Measurements from ENCODE around the gene CNPY1.

CNPY1 gene

DNA sequence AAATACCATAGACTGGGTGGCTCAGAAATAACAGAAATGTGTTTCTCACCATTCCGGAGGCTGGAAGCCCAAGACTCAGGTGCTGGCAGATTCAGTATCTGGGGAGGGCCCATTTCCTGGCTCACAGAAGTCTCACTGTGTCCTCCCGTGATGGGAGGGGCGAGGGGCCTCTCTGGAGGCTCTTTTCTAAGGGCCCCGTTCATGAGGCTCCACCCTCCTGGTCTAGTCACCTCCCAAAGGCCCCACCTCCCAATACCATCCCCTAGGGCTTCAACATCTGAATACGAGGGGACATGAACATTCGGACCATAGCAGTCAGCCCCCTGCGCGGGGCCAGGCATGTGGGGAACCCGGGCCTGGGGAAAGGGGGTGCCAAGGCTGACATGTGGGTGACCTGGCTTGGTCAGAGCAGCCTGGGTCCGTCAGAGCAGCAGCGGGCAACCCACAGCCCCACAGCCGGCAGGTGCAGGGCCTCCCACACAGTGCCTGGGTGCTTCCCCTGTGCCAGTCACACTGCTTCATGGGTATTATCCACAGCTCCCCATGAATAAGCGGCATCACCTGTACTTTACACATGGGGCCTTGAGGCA, 13.3 kb upstream of the CNPY1 start:
- Histone ChIP-seq H3K9me3 (ENCODE audit: control insufficient read depth in 1 of 2, low read length in 2 of 2) (no peaks in the 10 kb centered on the region), H3K4me3 (ENCODE audit: low read depth in 1 of 2, low read length in 2 of 2) (no peak overlapping the region), H3K9ac (ENCODE audit: low read depth in 1 of 2, low read length in 2 of 2) (no peak overlapping the region), H3K4me1 (ENCODE audit: control insufficient read depth in 1 of 2, insufficient read depth in 2 of 2, low read length in 2 of 2) (no peaks in the 10 kb centered on the region), H3K27ac (ENCODE audit: low read depth, low read length) (no peak overlapping the region), H3K36me3 (ENCODE audit: control insufficient read depth in 1 of 2, insufficient read depth in 2 of 2, low read length in 2 of 2) (no peaks in the 10 kb centered on the region), H3K27me3 (ENCODE audit: control insufficient read depth in 1 of 2, insufficient read depth in 2 of 2, low read length in 2 of 2) (peaks cover 0 to 3% of the 10 kb centered on the region in 2 donors)

DNA sequence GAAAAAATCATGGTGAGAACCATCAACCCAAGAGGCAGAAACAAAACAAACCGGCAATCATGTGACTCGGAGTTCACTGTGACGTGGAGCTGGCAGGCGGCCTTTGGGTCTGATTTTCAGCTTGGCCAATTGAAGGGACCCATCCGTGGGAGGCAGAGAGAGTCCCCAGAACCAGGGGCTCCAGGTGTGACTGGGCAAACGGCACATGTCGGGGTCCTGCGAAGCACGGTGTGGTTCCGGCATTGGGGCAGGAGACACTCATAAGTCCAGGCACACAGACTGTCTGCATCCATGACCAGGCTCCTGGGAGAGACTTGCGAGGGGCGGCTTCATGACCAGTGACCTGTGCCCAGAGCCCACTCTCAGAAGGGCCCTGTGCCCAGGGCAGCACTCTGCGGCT, 12.6 kb upstream of the CNPY1 start:
- Histone ChIP-seq H3K27me3 (ENCODE audit: control insufficient read depth in 1 of 2, insufficient read depth in 2 of 2, low read length in 2 of 2) (peaks cover 0 to 3% of the 10 kb centered on the region in 2 donors), H3K9ac (ENCODE audit: low read depth in 1 of 2, low read length in 2 of 2) (no peak overlapping the region), H3K4me1 (ENCODE audit: control insufficient read depth in 1 of 2, insufficient read depth in 2 of 2, low read length in 2 of 2) (no peaks in the 10 kb centered on the region), H3K4me3 (ENCODE audit: low read depth in 1 of 2, low read length in 2 of 2) (no peak overlapping the region), H3K27ac (ENCODE audit: low read depth, low read length) (no peak overlapping the region), H3K9me3 (ENCODE audit: control insufficient read depth in 1 of 2, low read length in 2 of 2) (no peaks in the 10 kb centered on the region), H3K36me3 (ENCODE audit: control insufficient read depth in 1 of 2, insufficient read depth in 2 of 2, low read length in 2 of 2) (no peaks in the 10 kb centered on the region)

DNA sequence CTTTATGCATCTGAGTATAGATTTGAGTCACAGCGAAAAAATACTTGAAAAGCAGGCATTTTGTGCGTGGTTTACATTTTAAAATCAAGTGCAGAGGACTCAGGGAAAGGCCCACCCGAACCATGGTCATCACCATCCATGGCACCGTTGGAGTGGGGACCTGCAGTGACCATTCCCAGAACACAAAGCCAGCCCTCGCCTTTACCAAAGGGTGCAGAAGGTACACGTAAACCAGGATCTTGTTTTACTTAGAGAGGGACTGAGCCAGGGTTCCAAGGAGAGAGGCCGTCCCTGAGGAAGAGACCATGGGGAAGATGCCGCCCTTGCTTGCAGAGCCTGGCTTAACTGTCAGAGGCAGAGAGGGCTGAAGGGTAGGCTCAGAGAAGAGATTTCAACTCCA, 12.0 kb upstream of the CNPY1 start:
- Histone ChIP-seq H3K27me3 (ENCODE audit: control insufficient read depth in 1 of 2, insufficient read depth in 2 of 2, low read length in 2 of 2) (peaks cover 0 to 3% of the 10 kb centered on the region in 2 donors), H3K9ac (ENCODE audit: low read depth in 1 of 2, low read length in 2 of 2) (no peak overlapping the region), H3K9me3 (ENCODE audit: control insufficient read depth in 1 of 2, low read length in 2 of 2) (no peaks in the 10 kb centered on the region), H3K36me3 (ENCODE audit: control insufficient read depth in 1 of 2, insufficient read depth in 2 of 2, low read length in 2 of 2) (no peaks in the 10 kb centered on the region), H3K27ac (ENCODE audit: low read depth, low read length) (no peak overlapping the region), H3K4me1 (ENCODE audit: control insufficient read depth in 1 of 2, insufficient read depth in 2 of 2, low read length in 2 of 2) (no peaks in the 10 kb centered on the region), H3K4me3 (ENCODE audit: low read depth in 1 of 2, low read length in 2 of 2) (no peak overlapping the region)

DNA sequence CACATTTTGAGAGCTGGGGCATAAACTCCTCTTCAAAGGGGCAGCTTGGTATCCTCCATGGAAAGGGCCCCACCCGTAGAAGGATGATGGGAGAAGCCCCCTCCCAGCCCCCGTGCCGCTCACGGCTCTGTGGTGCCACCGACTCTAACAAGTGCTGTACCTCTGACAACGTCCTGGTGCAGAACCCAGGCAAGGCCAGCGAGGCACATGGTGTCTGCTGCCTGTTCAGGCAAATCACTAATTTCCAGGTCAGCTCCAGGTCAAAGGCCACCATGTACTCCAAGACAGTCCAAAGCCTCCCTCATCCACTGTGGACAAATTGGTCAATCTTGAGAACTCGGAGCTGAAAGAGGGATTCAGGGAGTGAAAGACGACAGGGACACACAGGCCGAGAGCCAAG, 11.4 kb upstream of the CNPY1 start:
- H3K27me3 ChIP-seq (ENCODE audit: control insufficient read depth in 1 of 2, insufficient read depth in 2 of 2, low read length in 2 of 2), result peaks cover 0 to 3% of the 10 kb centered on the region in 2 donors
- H3K4me3 ChIP-seq (ENCODE audit: low read depth in 1 of 2, low read length in 2 of 2), result no peak overlapping the region
- no peak overlapping the region for H3K27ac ChIP-seq (ENCODE audit: low read depth, low read length)
- H3K9me3 ChIP-seq (ENCODE audit: control insufficient read depth in 1 of 2, low read length in 2 of 2), result no peaks in the 10 kb centered on the region
- no peaks in the 10 kb centered on the region for H3K4me1 ChIP-seq (ENCODE audit: control insufficient read depth in 1 of 2, insufficient read depth in 2 of 2, low read length in 2 of 2)
- no peaks in the 10 kb centered on the region for H3K36me3 ChIP-seq (ENCODE audit: control insufficient read depth in 1 of 2, insufficient read depth in 2 of 2, low read length in 2 of 2)
- no peak overlapping the region for H3K9ac ChIP-seq (ENCODE audit: low read depth in 1 of 2, low read length in 2 of 2)

DNA sequence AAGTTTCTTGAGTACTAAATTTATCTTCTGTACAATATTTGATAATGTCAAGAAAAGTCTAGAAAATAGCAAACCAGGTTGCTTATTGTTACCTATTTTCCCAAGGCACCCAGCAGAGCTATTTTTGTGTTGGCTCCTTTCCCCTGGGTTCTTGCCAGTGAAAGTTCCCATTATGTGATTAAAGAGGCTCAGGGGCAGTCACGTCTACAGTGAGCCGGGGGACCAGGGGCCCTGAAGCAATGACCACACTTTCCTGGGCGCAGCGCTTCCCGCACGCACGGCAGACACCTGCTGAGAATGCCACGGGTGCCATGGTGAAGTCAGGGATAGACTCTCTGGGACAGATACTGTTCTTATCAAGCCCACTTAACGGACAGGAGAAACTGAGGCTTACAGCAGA, 10.4 kb upstream of the CNPY1 start:
- Histone ChIP-seq H3K27me3 (ENCODE audit: control insufficient read depth in 1 of 2, insufficient read depth in 2 of 2, low read length in 2 of 2) (peaks cover 0 to 3% of the 10 kb centered on the region in 2 donors), H3K4me3 (ENCODE audit: low read depth in 1 of 2, low read length in 2 of 2) (no peak overlapping the region), H3K27ac (ENCODE audit: low read depth, low read length) (no peak overlapping the region), H3K36me3 (ENCODE audit: control insufficient read depth in 1 of 2, insufficient read depth in 2 of 2, low read length in 2 of 2) (no peaks in the 10 kb centered on the region), H3K9me3 (ENCODE audit: control insufficient read depth in 1 of 2, low read length in 2 of 2) (no peaks in the 10 kb centered on the region), H3K4me1 (ENCODE audit: control insufficient read depth in 1 of 2, insufficient read depth in 2 of 2, low read length in 2 of 2) (no peaks in the 10 kb centered on the region), H3K9ac (ENCODE audit: low read depth in 1 of 2, low read length in 2 of 2) (no peak overlapping the region)

DNA sequence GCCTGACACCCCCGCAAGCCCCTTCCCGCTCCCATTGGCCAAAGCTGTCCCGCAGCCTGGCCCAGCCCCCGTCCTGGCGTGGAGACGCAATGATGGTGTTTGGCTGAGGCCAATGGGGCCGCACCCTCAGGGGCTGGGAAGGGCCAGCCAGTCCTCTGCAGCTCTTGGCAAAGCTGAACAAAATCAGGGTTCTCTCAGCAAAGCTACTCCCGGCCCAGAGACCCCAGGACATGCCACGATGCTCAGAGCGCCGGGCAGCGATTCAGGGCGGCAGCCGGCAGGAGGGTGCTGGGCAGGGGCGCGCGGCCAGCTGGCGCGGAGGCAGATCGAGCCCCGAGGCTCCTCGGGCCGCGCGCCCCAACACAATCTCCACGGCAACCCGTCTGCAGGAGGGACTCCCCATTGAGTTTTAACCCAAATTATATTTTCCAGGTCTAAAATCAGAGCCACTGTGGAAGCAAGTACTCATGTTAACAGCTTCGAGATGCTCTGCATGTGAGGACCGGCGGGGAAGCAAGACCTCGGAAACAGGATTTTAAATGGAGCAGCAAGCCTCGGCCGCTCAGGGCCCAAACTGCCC, 8.8 kb upstream of the CNPY1 start:
- no peak overlapping the region for H3K27ac ChIP-seq (ENCODE audit: low read depth, low read length)
- H3K9ac ChIP-seq (ENCODE audit: low read depth in 1 of 2, low read length in 2 of 2), result no peak overlapping the region
- H3K36me3 ChIP-seq (ENCODE audit: control insufficient read depth in 1 of 2, insufficient read depth in 2 of 2, low read length in 2 of 2), result no peaks in the 10 kb centered on the region
- no peaks in the 10 kb centered on the region for H3K9me3 ChIP-seq (ENCODE audit: control insufficient read depth in 1 of 2, low read length in 2 of 2)
- peaks cover 0 to 3% of the 10 kb centered on the region in 2 donors for H3K27me3 ChIP-seq (ENCODE audit: control insufficient read depth in 1 of 2, insufficient read depth in 2 of 2, low read length in 2 of 2)
- no peaks in the 10 kb centered on the region for H3K4me1 ChIP-seq (ENCODE audit: control insufficient read depth in 1 of 2, insufficient read depth in 2 of 2, low read length in 2 of 2)
- no peak overlapping the region for H3K4me3 ChIP-seq (ENCODE audit: low read depth in 1 of 2, low read length in 2 of 2)

DNA sequence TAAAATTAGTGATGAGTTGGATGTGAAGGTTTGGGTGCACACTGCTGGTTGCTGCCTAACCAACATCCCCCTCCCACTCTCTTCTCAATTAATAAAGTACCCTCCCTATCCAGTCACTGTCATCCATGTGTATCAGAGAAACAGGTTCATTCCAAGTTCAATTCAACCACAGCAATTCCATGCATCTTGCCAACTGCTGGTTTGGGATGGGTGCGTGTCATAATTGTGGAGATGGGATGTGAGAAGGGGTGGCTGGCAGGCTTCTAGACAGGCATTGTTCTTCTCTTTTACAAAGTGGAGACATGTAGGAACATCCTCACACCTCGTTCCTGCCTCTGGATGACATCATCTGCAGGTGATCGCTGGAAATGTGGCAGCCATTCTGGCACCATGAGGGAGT, 7.5 kb upstream of the CNPY1 start:
- H3K9ac ChIP-seq (ENCODE audit: low read depth in 1 of 2, low read length in 2 of 2), result no peak overlapping the region
- H3K27ac ChIP-seq (ENCODE audit: low read depth, low read length), result no peak overlapping the region
- no peaks in the 10 kb centered on the region for H3K36me3 ChIP-seq (ENCODE audit: control insufficient read depth in 1 of 2, insufficient read depth in 2 of 2, low read length in 2 of 2)
- H3K9me3 ChIP-seq (ENCODE audit: control insufficient read depth in 1 of 2, low read length in 2 of 2), result no peaks in the 10 kb centered on the region
- H3K4me3 ChIP-seq (ENCODE audit: low read depth in 1 of 2, low read length in 2 of 2), result no peak overlapping the region
- H3K27me3 ChIP-seq (ENCODE audit: control insufficient read depth in 1 of 2, insufficient read depth in 2 of 2, low read length in 2 of 2), result peaks cover 0 to 3% of the 10 kb centered on the region in 2 donors
- no peaks in the 10 kb centered on the region for H3K4me1 ChIP-seq (ENCODE audit: control insufficient read depth in 1 of 2, insufficient read depth in 2 of 2, low read length in 2 of 2)

DNA sequence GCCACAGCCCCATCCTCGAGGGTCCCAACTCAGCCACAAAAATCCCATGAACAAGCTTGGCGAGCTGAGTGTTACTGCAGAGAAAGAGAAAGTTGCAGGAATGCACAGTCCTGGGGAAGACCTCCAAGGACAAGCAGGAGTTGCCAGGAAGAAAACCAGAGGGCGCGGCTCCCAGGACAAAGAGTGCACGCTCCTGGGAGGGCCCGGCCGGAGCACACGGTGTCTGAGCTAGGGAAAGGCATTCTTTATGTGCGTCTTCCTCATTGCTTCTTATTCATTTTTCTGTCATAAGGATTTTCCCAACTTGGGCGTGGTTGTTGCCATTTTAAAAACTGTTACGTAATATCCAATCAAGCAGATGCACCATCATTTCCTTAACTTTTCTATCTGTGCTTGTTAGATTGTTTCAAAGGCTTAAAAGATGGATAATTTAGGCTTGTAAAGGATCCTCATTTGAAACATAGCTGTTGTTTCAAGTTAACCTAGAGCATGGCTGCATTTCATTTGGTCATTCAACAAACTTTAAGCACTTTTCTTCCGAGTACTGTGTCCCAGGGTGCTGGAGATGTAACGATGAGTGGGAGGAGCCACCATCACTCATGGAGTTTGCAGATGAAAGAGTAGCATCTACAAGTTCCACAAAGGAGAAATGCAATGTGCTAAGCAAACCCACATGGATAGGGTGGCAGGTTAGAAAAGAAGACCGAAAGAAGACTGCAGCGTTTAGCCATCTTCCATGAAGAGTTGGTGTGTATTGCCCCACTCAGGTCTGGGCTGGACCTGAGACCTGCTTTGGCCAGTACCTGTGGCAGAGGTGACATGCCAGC, 5.6 kb upstream of the CNPY1 start:
- Histone ChIP-seq H3K27me3 (ENCODE audit: control insufficient read depth in 1 of 2, insufficient read depth in 2 of 2, low read length in 2 of 2) (peaks cover 0 to 3% of the 10 kb centered on the region in 2 donors), H3K4me3 (ENCODE audit: low read depth in 1 of 2, low read length in 2 of 2) (no peak overlapping the region), H3K9ac (ENCODE audit: low read depth in 1 of 2, low read length in 2 of 2) (no peak overlapping the region), H3K27ac (ENCODE audit: low read depth, low read length) (no peak overlapping the region), H3K9me3 (ENCODE audit: control insufficient read depth in 1 of 2, low read length in 2 of 2) (no peaks in the 10 kb centered on the region), H3K36me3 (ENCODE audit: control insufficient read depth in 1 of 2, insufficient read depth in 2 of 2, low read length in 2 of 2) (no peaks in the 10 kb centered on the region), H3K4me1 (ENCODE audit: control insufficient read depth in 1 of 2, insufficient read depth in 2 of 2, low read length in 2 of 2) (no peaks in the 10 kb centered on the region)

DNA sequence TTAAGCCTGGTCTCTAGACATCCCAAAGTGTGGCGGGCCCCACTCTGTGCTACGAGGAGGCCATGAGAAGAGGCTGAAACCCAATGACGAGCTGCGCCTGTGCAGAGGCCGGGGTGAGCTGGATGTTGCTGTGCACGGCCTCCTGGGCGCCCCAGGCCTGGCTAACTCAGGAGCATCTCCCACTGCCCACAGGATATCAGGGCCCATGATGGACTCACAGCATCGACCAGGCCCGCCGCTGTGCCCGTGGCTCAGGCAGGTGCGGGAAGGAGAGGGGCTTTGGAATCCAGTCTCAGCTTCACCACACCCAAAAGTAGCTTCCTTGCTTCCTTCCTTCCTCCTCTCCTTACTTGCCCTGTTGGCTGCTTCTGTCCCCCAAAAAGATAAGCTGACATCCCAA, 4.6 kb upstream of the CNPY1 start:
- no peak overlapping the region for H3K4me3 ChIP-seq (ENCODE audit: low read depth in 1 of 2, low read length in 2 of 2)
- H3K9me3 ChIP-seq (ENCODE audit: control insufficient read depth in 1 of 2, low read length in 2 of 2), result no peaks in the 10 kb centered on the region
- H3K27ac ChIP-seq (ENCODE audit: low read depth, low read length), result no peak overlapping the region
- H3K36me3 ChIP-seq (ENCODE audit: control insufficient read depth in 1 of 2, insufficient read depth in 2 of 2, low read length in 2 of 2), result no peaks in the 10 kb centered on the region
- no peak overlapping the region for H3K9ac ChIP-seq (ENCODE audit: low read depth in 1 of 2, low read length in 2 of 2)
- no peaks in the 10 kb centered on the region for H3K4me1 ChIP-seq (ENCODE audit: control insufficient read depth in 1 of 2, insufficient read depth in 2 of 2, low read length in 2 of 2)
- no peaks in the 10 kb centered on the region for H3K27me3 ChIP-seq (ENCODE audit: control insufficient read depth in 1 of 2, insufficient read depth in 2 of 2, low read length in 2 of 2)

DNA sequence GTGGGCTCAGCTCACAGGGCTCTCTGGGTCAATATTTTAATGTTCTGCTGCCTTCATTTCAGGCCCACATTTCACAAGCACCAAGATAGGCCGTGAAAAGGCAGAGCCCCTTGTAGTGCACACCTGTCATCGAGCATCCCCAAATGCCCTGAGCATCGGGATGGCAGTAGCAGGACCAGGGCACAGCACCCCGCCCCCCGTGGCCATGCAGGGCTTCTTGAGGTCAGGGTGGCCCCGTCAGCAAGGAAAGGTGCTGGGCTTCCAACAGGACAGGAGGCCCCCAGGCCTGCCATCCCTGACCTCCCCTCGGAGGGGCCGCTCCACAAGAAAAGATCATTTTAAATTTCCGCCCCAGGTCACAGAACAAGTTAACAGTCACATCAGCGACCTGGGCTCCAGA, 2.9 kb upstream of the CNPY1 start:
- Histone ChIP-seq H3K9ac (ENCODE audit: low read depth in 1 of 2, low read length in 2 of 2) (no peak overlapping the region), H3K9me3 (ENCODE audit: control insufficient read depth in 1 of 2, low read length in 2 of 2) (no peaks in the 10 kb centered on the region), H3K4me1 (ENCODE audit: control insufficient read depth in 1 of 2, insufficient read depth in 2 of 2, low read length in 2 of 2) (no peaks in the 10 kb centered on the region), H3K27ac (ENCODE audit: low read depth, low read length) (no peak overlapping the region), H3K27me3 (ENCODE audit: control insufficient read depth in 1 of 2, insufficient read depth in 2 of 2, low read length in 2 of 2) (no peaks in the 10 kb centered on the region), H3K4me3 (ENCODE audit: low read depth in 1 of 2, low read length in 2 of 2) (no peak overlapping the region), H3K36me3 (ENCODE audit: control insufficient read depth in 1 of 2, insufficient read depth in 2 of 2, low read length in 2 of 2) (no peaks in the 10 kb centered on the region)

Data from duodenal mucosa (tissue), 2 donors.